Vagina (tissue), 2 donors: Measurements from ENCODE around the gene BIRC6. TPM values are rescaled to one million over a fixed set of nuclear protein-coding genes. Genes with fewer than 3 reads are reported as not detected.

Experiments
- DNase-seq, 2 donors: peaks; one replicate each; pipeline ENCODE4 v3.0.0-alpha.2; 2017; ENCODE audit errors: extremely low spot score in 2 of 2
- H3K27ac ChIP-seq: fragments of 200-600 bp; sonication (generic); one replicate; pipeline ENCODE4 v1.5.1; 2019
- H3K27me3 ChIP-seq: fragments of 200-600 bp; sonication (generic); one replicate; pipeline ENCODE4 v1.5.1; 2019
- H3K36me3 ChIP-seq, 2 donors: fragments of 200-600 bp; sonication (generic); one replicate each; pipeline ENCODE4 v1.5.1; 2017 to 2019
- H3K4me1 ChIP-seq: fragments of 200-600 bp; sonication (generic); one replicate; pipeline ENCODE4 v1.5.1; 2019
- H3K4me3 ChIP-seq, 2 donors: fragments of 200-600 bp; sonication (generic); 1 replicate in 1 of 2; 2 replicates in 1 of 2; pipeline ENCODE4 v1.5.1; 2016 to 2019
- H3K9me3 ChIP-seq: fragments of 200-600 bp; sonication (generic); one replicate; pipeline ENCODE4 v1.5.1; 2019
- CTCF ChIP-seq, 3 experiments: fragments of 450-650 bp in 2 of 3; fragments of 200-600 bp in 1 of 3; sonication (generic) in 1 of 3; IDR thresholded peaks; one replicate each; pipeline ENCODE4 v1.5.1; 2017 to 2019; ENCODE audit warnings: antibody characterized with exemption in 3 of 3, mild to moderate bottlenecking in 2 of 3, moderate library complexity in 2 of 3
- POLR2A ChIP-seq, 2 donors: fragments of 450-650 bp; IDR thresholded peaks; one replicate each; pipeline ENCODE4 v1.6.1; 2017; ENCODE audit warnings: antibody characterized with exemption in 2 of 2, mild to moderate bottlenecking in 2 of 2, moderate library complexity in 2 of 2
- POLR2AphosphoS5 ChIP-seq, 2 donors: sonication (generic); formaldehyde crosslinking; IDR thresholded peaks; one replicate each; pipeline ENCODE4 v1.9.0; 2017; ENCODE audit warnings: antibody characterized with exemption in 2 of 2, mild to moderate bottlenecking in 2 of 2, low read depth in 1 of 2; ENCODE audit not compliant: insufficient read depth in 1 of 2
- intact Hi-C: fragments of 100-400 bp; cut with DNase I; formaldehyde crosslinking; loops from one replicate; pipeline ENCODE4 v1.15.1; 2023
- total RNA-seq: library from RNA; depleted of rRNA; stranded (reverse); fragments of >200 nt; gene quantifications from one replicate; pipeline ENCODE4 v1.2.3, GENCODE V29; 2016

BIRC6 gene
- total RNA-seq, 1 donor from 2014 or later: 92.8 TPM

DNA sequence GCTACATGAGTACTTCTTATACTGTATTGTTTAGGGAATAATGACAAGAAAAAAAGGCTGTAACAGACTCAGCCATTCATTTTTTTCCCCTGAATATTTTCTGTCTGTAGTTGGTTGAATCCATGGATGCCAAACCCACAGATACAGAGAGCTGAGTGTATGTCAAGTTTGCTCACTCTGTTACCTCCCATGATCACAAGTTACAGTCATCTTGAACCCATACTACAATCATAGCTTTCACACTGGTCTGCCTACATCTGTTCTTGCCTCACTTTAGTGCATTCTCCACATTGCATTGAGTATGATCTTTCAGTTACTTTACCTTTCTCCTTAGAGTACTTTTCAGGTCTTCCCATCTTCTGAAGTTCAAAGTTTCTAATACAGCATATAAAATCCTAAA lies 94.0 kb downstream of the BIRC6 start:
- TF ChIP-seq CTCF (IDR thresholded peaks at IDR 0.05): no peak
- H3K27ac ChIP-seq: no peak overlapping the region
- peaks cover 0 to 15% of the 10 kb centered on the region in 2 donors for H3K36me3 ChIP-seq
- H3K27me3 ChIP-seq: no peaks in the 10 kb centered on the region
- H3K9me3 ChIP-seq: no peaks in the 10 kb centered on the region
- H3K4me1 ChIP-seq: no peaks in the 10 kb centered on the region
- H3K4me3 ChIP-seq: no peak overlapping the region
- no peak for DNase-seq
- intact Hi-C loops: no loop called here

GRCh38 chr2:32452338-32453064 lies 95.7 kb downstream of the BIRC6 start:
- intact Hi-C loops: no loop called here
- Histone ChIP-seq H3K9me3 (no peaks in the 10 kb centered on the region), H3K36me3 (peaks cover 0 to 10% of the 10 kb centered on the region in 2 donors), H3K27me3 (no peaks in the 10 kb centered on the region), H3K27ac (no peak overlapping the region), H3K4me3 (no peak overlapping the region), H3K4me1 (no peaks in the 10 kb centered on the region)
- TF ChIP-seq POLR2AphosphoS5 (IDR thresholded peaks at IDR 0.05; ENCODE audit: insufficient read depth in 1 of 2, low read depth in 1 of 2) (no peak), POLR2A (IDR thresholded peaks at IDR 0.05) (no peak), CTCF (IDR thresholded peaks at IDR 0.05) (no peak)
- no peak for DNase-seq

DNA sequence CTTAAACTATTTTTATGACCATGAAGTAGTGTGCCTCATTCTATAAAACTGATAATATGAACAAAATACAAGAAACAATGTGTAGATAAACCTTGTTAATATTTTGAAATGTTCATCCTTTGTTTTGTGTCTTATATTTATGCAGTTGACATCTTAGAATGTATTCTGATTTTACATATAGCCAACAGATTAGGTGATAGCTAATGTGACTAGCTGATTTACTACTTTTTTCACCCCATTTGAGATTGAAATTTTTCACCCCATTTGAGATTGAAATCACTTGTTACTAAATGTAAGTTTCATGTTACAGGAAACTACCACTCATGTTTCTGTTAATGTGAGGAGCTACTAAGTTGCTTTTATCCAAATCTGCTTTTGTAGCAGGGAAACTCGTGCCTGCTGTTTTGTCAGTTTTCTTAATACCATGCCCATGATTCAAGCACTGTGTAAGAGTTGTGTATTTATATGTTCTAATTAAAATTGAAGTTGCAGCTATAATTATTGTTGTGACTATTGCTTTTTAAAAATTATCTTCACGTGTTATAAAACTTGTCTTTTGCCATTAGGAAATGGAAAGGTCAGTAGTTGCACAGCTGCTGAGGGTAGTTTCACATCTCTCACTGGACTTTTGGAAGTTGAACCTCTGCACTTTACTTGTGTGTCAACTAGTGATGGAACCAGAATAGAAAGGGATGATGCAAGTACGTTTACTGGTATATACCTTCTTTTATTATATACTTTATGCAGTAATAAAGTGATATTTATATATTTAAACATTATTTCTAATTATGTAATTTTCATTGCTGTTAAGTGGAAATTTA lies 96.6 kb downstream of the BIRC6 start:
- Histone ChIP-seq H3K9me3 (no peaks in the 10 kb centered on the region), H3K4me1 (no peaks in the 10 kb centered on the region), H3K27ac (no peak overlapping the region), H3K27me3 (no peaks in the 10 kb centered on the region), H3K4me3 (no peak overlapping the region), H3K36me3 (peaks cover 0 to 10% of the 10 kb centered on the region in 2 donors)
- intact Hi-C loops: no loop called here
- TF ChIP-seq POLR2AphosphoS5 (IDR thresholded peaks at IDR 0.05; ENCODE audit: insufficient read depth in 1 of 2, low read depth in 1 of 2): no peak
- no peak for TF ChIP-seq CTCF (IDR thresholded peaks at IDR 0.05)
- TF ChIP-seq POLR2A (IDR thresholded peaks at IDR 0.05): no peak
- DNase-seq: no peak

GRCh38 chr2:32455816-32456215 lies 99.0 kb downstream of the BIRC6 start:
- DNase-seq: no peak
- Histone ChIP-seq H3K4me1 (no peaks in the 10 kb centered on the region), H3K27me3 (no peaks in the 10 kb centered on the region), H3K36me3 (peaks cover 0 to 6% of the 10 kb centered on the region in 2 donors), H3K27ac (no peak overlapping the region), H3K4me3 (no peak overlapping the region), H3K9me3 (no peaks in the 10 kb centered on the region)
- intact Hi-C loops: no loop called here
- TF ChIP-seq POLR2A (IDR thresholded peaks at IDR 0.05): no peak
- TF ChIP-seq CTCF (IDR thresholded peaks at IDR 0.05): no peak
- TF ChIP-seq POLR2AphosphoS5 (IDR thresholded peaks at IDR 0.05; ENCODE audit: insufficient read depth in 1 of 2, low read depth in 1 of 2): no peak

DNA sequence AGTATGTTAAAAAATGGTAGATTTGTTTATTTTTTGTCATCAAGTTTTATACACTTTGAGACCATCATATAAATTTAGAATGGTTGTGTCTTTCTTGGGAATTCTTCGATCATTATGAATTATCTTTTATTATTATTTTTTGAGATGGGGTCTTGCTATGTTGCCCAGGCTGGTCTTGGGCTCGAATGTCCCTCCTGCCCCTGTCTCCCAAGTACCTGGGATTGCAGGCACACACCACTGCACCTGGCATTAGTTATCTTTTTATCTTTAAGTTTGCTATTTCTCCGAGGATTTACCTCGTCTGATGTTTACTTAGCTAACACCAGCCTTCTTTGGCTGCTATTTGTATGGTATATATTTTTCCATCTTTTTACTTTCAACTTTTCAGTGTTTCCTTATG lies 100.0 kb downstream of the BIRC6 start:
- no peak overlapping the region for H3K27ac ChIP-seq
- no peaks in the 10 kb centered on the region for H3K27me3 ChIP-seq
- TF ChIP-seq POLR2AphosphoS5 (IDR thresholded peaks at IDR 0.05; ENCODE audit: insufficient read depth in 1 of 2, low read depth in 1 of 2): no peak
- no peak for TF ChIP-seq CTCF (IDR thresholded peaks at IDR 0.05)
- TF ChIP-seq POLR2A (IDR thresholded peaks at IDR 0.05): no peak
- no peak for DNase-seq
- no peaks in the 10 kb centered on the region for H3K9me3 ChIP-seq
- intact Hi-C loops: no loop called here
- H3K4me1 ChIP-seq: no peaks in the 10 kb centered on the region
- no peak overlapping the region for H3K4me3 ChIP-seq
- peaks cover 0 to 6% of the 10 kb centered on the region in 2 donors for H3K36me3 ChIP-seq
